ENCODE data around the gene MLH3.

DNA sequence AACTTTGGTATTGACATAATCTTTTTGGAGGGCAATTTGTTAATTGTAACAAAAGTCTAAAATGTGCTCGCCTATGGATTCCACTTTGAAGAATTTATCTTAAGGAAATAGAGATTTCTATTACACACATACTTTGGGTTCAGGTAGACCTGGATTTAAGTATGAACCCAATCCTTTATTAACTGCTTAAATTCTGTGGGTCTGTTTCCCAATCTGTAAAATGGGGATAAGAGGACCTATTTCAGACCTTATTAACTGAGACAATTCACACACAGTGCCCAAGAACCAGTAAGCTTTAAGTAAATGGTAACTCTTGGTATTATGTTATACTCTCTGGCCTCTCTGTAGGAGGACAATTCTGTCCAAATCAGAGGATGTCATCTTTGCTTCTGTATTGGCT, 49.4 kb downstream of the MLH3 start:
- TF ChIP-seq, protein P1, sequence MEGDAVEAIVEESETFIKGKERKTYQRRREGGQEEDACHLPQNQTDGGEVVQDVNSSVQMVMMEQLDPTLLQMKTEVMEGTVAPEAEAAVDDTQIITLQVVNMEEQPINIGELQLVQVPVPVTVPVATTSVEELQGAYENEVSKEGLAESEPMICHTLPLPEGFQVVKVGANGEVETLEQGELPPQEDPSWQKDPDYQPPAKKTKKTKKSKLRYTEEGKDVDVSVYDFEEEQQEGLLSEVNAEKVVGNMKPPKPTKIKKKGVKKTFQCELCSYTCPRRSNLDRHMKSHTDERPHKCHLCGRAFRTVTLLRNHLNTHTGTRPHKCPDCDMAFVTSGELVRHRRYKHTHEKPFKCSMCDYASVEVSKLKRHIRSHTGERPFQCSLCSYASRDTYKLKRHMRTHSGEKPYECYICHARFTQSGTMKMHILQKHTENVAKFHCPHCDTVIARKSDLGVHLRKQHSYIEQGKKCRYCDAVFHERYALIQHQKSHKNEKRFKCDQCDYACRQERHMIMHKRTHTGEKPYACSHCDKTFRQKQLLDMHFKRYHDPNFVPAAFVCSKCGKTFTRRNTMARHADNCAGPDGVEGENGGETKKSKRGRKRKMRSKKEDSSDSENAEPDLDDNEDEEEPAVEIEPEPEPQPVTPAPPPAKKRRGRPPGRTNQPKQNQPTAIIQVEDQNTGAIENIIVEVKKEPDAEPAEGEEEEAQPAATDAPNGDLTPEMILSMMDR (IDR thresholded peaks at IDR 0.05): no peak
- no peak for TF ChIP-seq POLR2A (IDR thresholded peaks at IDR 0.05)
